ENCODE results near the gene UNC5A. TPM values are rescaled to one million over a fixed set of nuclear protein-coding genes. Genes with fewer than 3 reads are reported as not detected.

Gene UNC5A
- total RNA-seq, 1 experiment from 2014 or later = 10.1 TPM

GRCh38 chr5:176902911-176903664, 92.7 kb downstream of the UNC5A start:
- H3K27me3 ChIP-seq (ENCODE audit: insufficient read depth, low read length) = no peaks in the 10 kb centered on the region
- TF ChIP-seq SIN3A (IDR thresholded peaks at IDR 0.05; ENCODE audit: low read depth) (no peak), JUND (IDR thresholded peaks at IDR 0.05) (no peak), TCF7L2 (IDR thresholded peaks at IDR 0.05; ENCODE audit: borderline replicate concordance, extremely low read depth, insufficient read depth, insufficient read length) (no peak), SP1 (IDR thresholded peaks at IDR 0.05; ENCODE audit: low read depth) (no peak), EZH2phosphoT487 (IDR thresholded peaks at IDR 0.05; ENCODE audit: borderline replicate concordance) (no peak), SRF (IDR thresholded peaks at IDR 0.05; ENCODE audit: low read depth) (no peak), CTCF (IDR thresholded peaks at IDR 0.05 in 2 of 3, conservative IDR thresholded peaks at IDR 0.05 in 1 of 3; ENCODE audit: borderline replicate concordance in 1 of 3, insufficient read depth in 1 of 3, low read depth in 2 of 3, low read length in 2 of 3) (no peak), ELF1 (IDR thresholded peaks at IDR 0.05; ENCODE audit: borderline replicate concordance, low read depth) (no peak), ZNF274 (IDR thresholded peaks at IDR 0.05; ENCODE audit: low read depth, low read length) (no peak), POLR2AphosphoS5 (IDR thresholded peaks at IDR 0.05; ENCODE audit: low read depth, low read length) (no peak), YY1 (IDR thresholded peaks at IDR 0.05; ENCODE audit: extremely low read depth, insufficient replicate concordance, low read depth, low read length) (no peak), REST (IDR thresholded peaks at IDR 0.05; ENCODE audit: low read depth) (no peak), CBX3 (IDR thresholded peaks at IDR 0.05; ENCODE audit: low read depth) (no peak), ZFX (IDR thresholded peaks at IDR 0.05) (no peak), FOSL1 (IDR thresholded peaks at IDR 0.05; ENCODE audit: low read depth) (no peak), MAX (IDR thresholded peaks at IDR 0.05) (no peak), ATF3 (IDR thresholded peaks at IDR 0.05) (no peak), POLR2A (IDR thresholded peaks at IDR 0.05; ENCODE audit: borderline replicate concordance, extremely low read depth, insufficient read depth, insufficient read length) (no peak), EZH2 (IDR thresholded peaks at IDR 0.05) (no peak)
- no peaks in the 10 kb centered on the region for H3K4me1 ChIP-seq (ENCODE audit: control insufficient read depth in 1 of 2, insufficient read depth in 2 of 2, low read length in 2 of 2)
- peaks cover 25 to 52% of the 10 kb centered on the region in 2 experiments for H3K36me3 ChIP-seq (ENCODE audit: control insufficient read depth in 1 of 2, insufficient read depth in 2 of 2, low read length in 2 of 2)
- no peak overlapping the region for H3K9ac ChIP-seq (ENCODE audit: low read length)
- CTCF ChIA-PET = interaction anchor here (1.5 kb wide), 1 partner anchor 243 kb away, joined by 8 read pairs; no protein-coding TSS in a partner anchor
- H3K9me3 ChIP-seq (ENCODE audit: control insufficient read depth in 1 of 2, insufficient read depth in 1 of 2, low read depth in 1 of 2, low read length in 2 of 2) = no peaks in the 10 kb centered on the region
- intact Hi-C loops (cut with micrococcal nuclease) = no loop called here
- no peak overlapping the region for H2AFZ ChIP-seq (ENCODE audit: low read depth, low read length, poor library complexity, severe bottlenecking)
- ATAC-seq (no peak), DNase-seq (ENCODE audit: low read depth, low spot score) (no peak)
- H3K4me3 ChIP-seq (replicated peaks in 1 of 2; ENCODE audit: low read depth in 1 of 2, low read length in 2 of 2) = no peak overlapping the region
- BruUV-seq (replicated peaks) = no TSS peak
- POLR2A ChIA-PET = no interaction called here
- H4K20me1 ChIP-seq (ENCODE audit: insufficient read depth) = no peaks in the 10 kb centered on the region
- H3K4me2 ChIP-seq (ENCODE audit: low read length) = no peak overlapping the region
- RAD21 ChIA-PET (ENCODE audit: low non-redundant PET in 1 of 2, low total read pairs in 2 of 2, uncharacterized antibody in 2 of 2, unreplicated experiment in 2 of 2) = interaction anchor here in 1 of 2 experiments (0.6 kb wide), 1 partner anchor 21 kb away, joined by 3 read pairs; no protein-coding TSS in a partner anchor
- H3K27ac ChIP-seq (ENCODE audit: low read depth, low read length) = no peak overlapping the region
- H3K9me2 ChIP-seq (ENCODE audit: insufficient read depth) = no peaks in the 10 kb centered on the region
- H3K79me2 ChIP-seq (ENCODE audit: insufficient read depth, low read length) = no peaks in the 10 kb centered on the region
